HEK293 (cell line): ENCODE measurements around the gene ARHGAP5.
A peak's percentile ranks its signal among the peaks of the same experiment; 100 is the strongest.

Experiments
- CTCF ChIA-PET: fragments of 350-600 bp; formaldehyde crosslinking; extraction: SDS; loops from one replicate; lab custom pipeline; 2021; ENCODE audit warnings: antibody characterized with exemption; lab: Yijun Ruan, JAX
- POLR2A ChIA-PET: fragments of 300-600 bp; formaldehyde crosslinking; extraction: SDS; loops from one replicate; lab custom pipeline; 2020; ENCODE audit warnings: antibody characterized with exemption, inconsistent platforms; lab: Yijun Ruan, JAX
- H3K27ac ChIP-seq: fragments of 200-500 bp; sonication (Bioruptor generic); 2 replicates; pipeline ENCODE4 v1.5.1; 2014; ENCODE audit warnings: low read depth, low read length, control low read depth, inconsistent platforms; ENCODE audit errors: extremely low read depth
- H3K36me3 ChIP-seq, 2 experiments: fragments of 200-500 bp in 1 of 2; sonication (Bioruptor generic) in 1 of 2; 1 replicate in 1 of 2; 2 replicates in 1 of 2; pipeline ENCODE4 v1.5.1; 2014 to 2017; ENCODE audit warnings: inconsistent platforms in 2 of 2, low read length in 2 of 2; ENCODE audit not compliant: control insufficient read depth in 2 of 2, insufficient read depth in 1 of 2
- H3K4me1 ChIP-seq: fragments of 200-500 bp; sonication (Bioruptor generic); 2 replicates; pipeline ENCODE4 v1.5.1; 2014; ENCODE audit warnings: mild to moderate bottlenecking, low read length, inconsistent platforms; ENCODE audit not compliant: control insufficient read depth, insufficient read depth
- H3K4me3 ChIP-seq: 2 replicates; pipeline ENCODE4 v1.5.1; 2011; ENCODE audit warnings: low read depth, mild to moderate bottlenecking, control low read depth, low read length, moderate library complexity
- H3K9me3 ChIP-seq: fragments of 200-500 bp; sonication (Bioruptor generic); 2 replicates; pipeline ENCODE4 v1.5.1; 2014; ENCODE audit warnings: low read depth, low read length, inconsistent platforms; ENCODE audit not compliant: control insufficient read depth, insufficient read depth
- FEZF1 ChIP-seq: fragments of 450-650 bp; formaldehyde crosslinking; IDR thresholded peaks from 2 replicates; pipeline ENCODE4 v1.5.1; 2016; ENCODE audit warnings: missing biosample characterization, missing genetic modification characterization
- KLF10 ChIP-seq: fragments of 450-650 bp; IDR thresholded peaks from 2 replicates; pipeline ENCODE4 v1.5.1; 2018; ENCODE audit warnings: missing biosample characterization, mild to moderate bottlenecking, missing genetic modification characterization
- KLF7 ChIP-seq: fragments of 450-650 bp; formaldehyde crosslinking; IDR thresholded peaks from 2 replicates; pipeline ENCODE4 v1.5.1; 2016; ENCODE audit warnings: missing biosample characterization, missing genetic modification characterization, borderline replicate concordance
- MYNN ChIP-seq: fragments of 450-650 bp; formaldehyde crosslinking; IDR thresholded peaks from 2 replicates; pipeline ENCODE4 v1.5.1; 2016; ENCODE audit warnings: missing biosample characterization, missing genetic modification characterization, borderline replicate concordance
- OSR2 ChIP-seq: fragments of 450-650 bp; formaldehyde crosslinking; IDR thresholded peaks from 2 replicates; pipeline ENCODE4 v1.5.1; 2016; ENCODE audit warnings: missing biosample characterization, missing genetic modification characterization
- RBAK ChIP-seq: fragments of 450-650 bp; formaldehyde crosslinking; IDR thresholded peaks from 2 replicates; pipeline ENCODE4 v1.5.1; 2016; ENCODE audit warnings: missing biosample characterization, missing genetic modification characterization
- SETDB1 ChIP-seq: IDR thresholded peaks from one replicate; pipeline ENCODE4 v1.6.1; 2017; ENCODE audit warnings: mild to moderate bottlenecking, low read length, moderate library complexity, mixed read lengths; ENCODE audit not compliant: insufficient read length
- TCF7L2 ChIP-seq: IDR thresholded peaks from 2 replicates; pipeline ENCODE4 v1.6.1; 2011; ENCODE audit warnings: low read depth, mild to moderate bottlenecking, inconsistent platforms, low read length, moderate library complexity, borderline replicate concordance
- WT1 ChIP-seq: fragments of 450-650 bp; formaldehyde crosslinking; IDR thresholded peaks from 2 replicates; pipeline ENCODE4 v1.5.1; 2016; ENCODE audit warnings: missing biosample characterization, missing genetic modification characterization
- ZBTB1 ChIP-seq: fragments of 450-650 bp; formaldehyde crosslinking; IDR thresholded peaks from 2 replicates; pipeline ENCODE4 v1.5.1; 2016; ENCODE audit warnings: missing biosample characterization, missing genetic modification characterization
- ZBTB17 ChIP-seq: fragments of 450-650 bp; formaldehyde crosslinking; IDR thresholded peaks from 2 replicates; pipeline ENCODE4 v1.5.1; 2016; ENCODE audit warnings: missing biosample characterization, missing genetic modification characterization
- ZBTB8A ChIP-seq: fragments of 450-650 bp; formaldehyde crosslinking; IDR thresholded peaks from 2 replicates; pipeline ENCODE4 v1.5.1; 2016; ENCODE audit warnings: missing biosample characterization, missing genetic modification characterization
- ZNF157 ChIP-seq: fragments of 450-650 bp; formaldehyde crosslinking; IDR thresholded peaks from 2 replicates; pipeline ENCODE4 v1.5.1; 2016; ENCODE audit warnings: missing biosample characterization, missing genetic modification characterization
- ZNF16 ChIP-seq: fragments of 450-650 bp; formaldehyde crosslinking; IDR thresholded peaks from 2 replicates; pipeline ENCODE4 v1.5.1; 2016; ENCODE audit warnings: low read depth, missing biosample characterization, missing genetic modification characterization
- ZNF175 ChIP-seq: fragments of 450-650 bp; formaldehyde crosslinking; IDR thresholded peaks from 2 replicates; pipeline ENCODE4 v1.5.1; 2016; ENCODE audit warnings: missing biosample characterization, missing genetic modification characterization
- ZNF274 ChIP-seq, 2 experiments: fragments of 200-500 bp in 1 of 2; fragments of 450-650 bp in 1 of 2; sonication (Bioruptor generic) in 1 of 2; formaldehyde crosslinking in 1 of 2; IDR thresholded peaks; 2 replicates each; pipeline versions ENCODE4 v1.5.1 to v1.6.1; 2014 to 2016; ENCODE audit warnings: borderline replicate concordance in 1 of 2, inconsistent platforms in 1 of 2, low read length in 1 of 2, missing biosample characterization in 1 of 2, missing genetic modification characterization in 1 of 2
- ZNF302 ChIP-seq: fragments of 450-650 bp; formaldehyde crosslinking; IDR thresholded peaks from 2 replicates; pipeline ENCODE4 v1.5.1; 2016; ENCODE audit warnings: missing biosample characterization, missing genetic modification characterization, low read depth
- ZNF341 ChIP-seq: fragments of 450-650 bp; formaldehyde crosslinking; IDR thresholded peaks from 2 replicates; pipeline ENCODE4; 2016; ENCODE audit warnings: low read depth, missing biosample characterization, missing genetic modification characterization
- ZNF391 ChIP-seq: fragments of 450-650 bp; formaldehyde crosslinking; IDR thresholded peaks from 2 replicates; pipeline ENCODE4 v1.5.1; 2016; ENCODE audit warnings: low read depth, missing biosample characterization, missing genetic modification characterization, borderline replicate concordance
- ZNF433 ChIP-seq: fragments of 450-650 bp; formaldehyde crosslinking; IDR thresholded peaks from 2 replicates; pipeline ENCODE4 v1.5.1; 2016; ENCODE audit warnings: missing biosample characterization, missing genetic modification characterization, low read depth
- ZNF548 ChIP-seq: fragments of 450-650 bp; formaldehyde crosslinking; IDR thresholded peaks from 2 replicates; pipeline ENCODE4 v1.5.1; 2016; ENCODE audit warnings: missing biosample characterization, missing genetic modification characterization
- ZNF558 ChIP-seq: fragments of 450-650 bp; formaldehyde crosslinking; IDR thresholded peaks from 2 replicates; pipeline ENCODE4 v1.5.1; 2016; ENCODE audit warnings: missing biosample characterization, missing genetic modification characterization
- ZNF600 ChIP-seq: fragments of 450-650 bp; formaldehyde crosslinking; IDR thresholded peaks from 2 replicates; pipeline ENCODE4 v1.5.1; 2016; ENCODE audit warnings: missing biosample characterization, missing genetic modification characterization
- ZNF777 ChIP-seq: fragments of 450-650 bp; formaldehyde crosslinking; IDR thresholded peaks from 2 replicates; pipeline ENCODE4 v1.5.1; 2017; ENCODE audit warnings: missing biosample characterization, missing genetic modification characterization, borderline replicate concordance
- ZNF830 ChIP-seq: fragments of 450-650 bp; IDR thresholded peaks from 2 replicates; pipeline ENCODE4 v1.5.0; 2018; ENCODE audit warnings: missing biosample characterization, missing genetic modification characterization, low read depth, mild to moderate bottlenecking, moderate library complexity
- ZSCAN23 ChIP-seq: fragments of 450-650 bp; formaldehyde crosslinking; IDR thresholded peaks from 2 replicates; pipeline ENCODE4 v1.5.1; 2016; ENCODE audit warnings: missing biosample characterization, missing genetic modification characterization
- TF ChIP-seq, protein P1 (sequence below): fragments of 450-650 bp; formaldehyde crosslinking; IDR thresholded peaks from 2 replicates; pipeline ENCODE4 v1.5.1; 2016; ENCODE audit warnings: missing biosample characterization, missing genetic modification characterization
- TF ChIP-seq, protein P2 (sequence below): fragments of 450-650 bp; formaldehyde crosslinking; IDR thresholded peaks from 2 replicates; pipeline ENCODE4 v1.5.1; 2017; ENCODE audit warnings: missing biosample characterization, missing genetic modification characterization
- TF ChIP-seq, protein P3 (sequence below): fragments of 450-650 bp; formaldehyde crosslinking; IDR thresholded peaks from 2 replicates; pipeline ENCODE4 v1.5.0; 2017; ENCODE audit warnings: missing biosample characterization, missing genetic modification characterization, borderline replicate concordance
- TF ChIP-seq, protein P4 (sequence below): fragments of 450-650 bp; formaldehyde crosslinking; IDR thresholded peaks from 2 replicates; pipeline ENCODE4 v1.5.1; 2016; ENCODE audit warnings: missing biosample characterization, missing genetic modification characterization

The ARHGAP5 gene

GRCh38 chr14:32078023-32078857 is 1.1 kb downstream of the ARHGAP5 start:
- CTCF ChIA-PET, result interaction anchor here (0.7 to 1.0 kb wide), 2 partner anchors 114 to 176 kb away, joined by 3 to 7 read pairs; no protein-coding TSS in a partner anchor
- peaks cover 22% of the 10 kb centered on the region for H3K4me1 ChIP-seq

DNA sequence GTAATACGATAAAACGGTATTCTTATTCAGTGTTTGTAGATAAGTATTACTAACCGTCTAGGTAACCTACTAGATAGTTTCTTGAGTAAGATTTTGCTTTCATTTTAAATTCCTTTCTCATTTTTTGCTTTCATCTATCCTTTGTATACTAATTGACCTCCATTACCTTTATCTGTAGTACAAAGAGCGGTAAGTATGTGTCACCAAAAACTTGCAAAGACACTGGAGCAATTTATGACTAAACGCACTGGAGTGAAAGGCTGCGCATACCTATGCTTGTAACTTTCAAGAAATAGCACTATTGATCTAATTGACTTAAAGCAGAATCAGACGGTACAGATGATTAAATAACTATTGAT is 1.7 kb downstream of the ARHGAP5 start:
- POLR2A ChIA-PET, result interaction anchor here (3.2 kb wide), 1 partner anchor 124 kb away, joined by 36 read pairs; the partner anchor contains the start of genes RNU6-7 and RNU6-8
- CTCF ChIA-PET, result no interaction called here
- Histone ChIP-seq H3K27ac (no peak overlapping the region), H3K4me1 (peaks cover 28% of the 10 kb centered on the region), H3K36me3 (no peaks in the 10 kb centered on the region), H3K4me3 (peak overlapping the region; percentile 88), H3K9me3 (no peaks in the 10 kb centered on the region)
- no peak for TF ChIP-seq KLF10
- no peak for TF ChIP-seq ZBTB17 (tag by site-specific recombination)
- TF ChIP-seq, protein P1, sequence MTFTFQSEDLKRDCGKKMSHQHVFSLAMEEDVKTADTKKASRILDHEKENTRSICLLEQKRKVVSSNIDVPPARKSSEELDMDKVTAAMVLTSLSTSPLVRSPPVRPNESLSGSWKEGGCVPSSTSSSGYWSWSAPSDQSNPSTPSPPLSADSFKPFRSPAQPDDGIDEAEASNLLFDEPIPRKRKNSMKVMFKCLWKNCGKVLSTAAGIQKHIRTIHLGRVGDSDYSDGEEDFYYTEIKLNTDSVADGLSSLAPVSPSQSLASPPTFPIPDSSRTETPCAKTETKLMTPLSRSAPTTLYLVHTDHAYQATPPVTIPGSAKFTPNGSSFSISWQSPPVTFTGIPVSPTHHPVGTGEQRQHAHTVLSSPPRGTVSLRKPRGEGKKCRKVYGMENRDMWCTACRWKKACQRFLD (tag by site-specific recombination), result no peak
- TF ChIP-seq RBAK (tag by site-specific recombination), result no peak
- TF ChIP-seq, protein P2, sequence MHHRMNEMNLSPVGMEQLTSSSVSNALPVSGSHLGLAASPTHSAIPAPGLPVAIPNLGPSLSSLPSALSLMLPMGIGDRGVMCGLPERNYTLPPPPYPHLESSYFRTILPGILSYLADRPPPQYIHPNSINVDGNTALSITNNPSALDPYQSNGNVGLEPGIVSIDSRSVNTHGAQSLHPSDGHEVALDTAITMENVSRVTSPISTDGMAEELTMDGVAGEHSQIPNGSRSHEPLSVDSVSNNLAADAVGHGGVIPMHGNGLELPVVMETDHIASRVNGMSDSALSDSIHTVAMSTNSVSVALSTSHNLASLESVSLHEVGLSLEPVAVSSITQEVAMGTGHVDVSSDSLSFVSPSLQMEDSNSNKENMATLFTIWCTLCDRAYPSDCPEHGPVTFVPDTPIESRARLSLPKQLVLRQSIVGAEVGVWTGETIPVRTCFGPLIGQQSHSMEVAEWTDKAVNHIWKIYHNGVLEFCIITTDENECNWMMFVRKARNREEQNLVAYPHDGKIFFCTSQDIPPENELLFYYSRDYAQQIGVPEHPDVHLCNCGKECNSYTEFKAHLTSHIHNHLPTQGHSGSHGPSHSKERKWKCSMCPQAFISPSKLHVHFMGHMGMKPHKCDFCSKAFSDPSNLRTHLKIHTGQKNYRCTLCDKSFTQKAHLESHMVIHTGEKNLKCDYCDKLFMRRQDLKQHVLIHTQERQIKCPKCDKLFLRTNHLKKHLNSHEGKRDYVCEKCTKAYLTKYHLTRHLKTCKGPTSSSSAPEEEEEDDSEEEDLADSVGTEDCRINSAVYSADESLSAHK (tag by site-specific recombination), result no peak
- TF ChIP-seq, protein P3, sequence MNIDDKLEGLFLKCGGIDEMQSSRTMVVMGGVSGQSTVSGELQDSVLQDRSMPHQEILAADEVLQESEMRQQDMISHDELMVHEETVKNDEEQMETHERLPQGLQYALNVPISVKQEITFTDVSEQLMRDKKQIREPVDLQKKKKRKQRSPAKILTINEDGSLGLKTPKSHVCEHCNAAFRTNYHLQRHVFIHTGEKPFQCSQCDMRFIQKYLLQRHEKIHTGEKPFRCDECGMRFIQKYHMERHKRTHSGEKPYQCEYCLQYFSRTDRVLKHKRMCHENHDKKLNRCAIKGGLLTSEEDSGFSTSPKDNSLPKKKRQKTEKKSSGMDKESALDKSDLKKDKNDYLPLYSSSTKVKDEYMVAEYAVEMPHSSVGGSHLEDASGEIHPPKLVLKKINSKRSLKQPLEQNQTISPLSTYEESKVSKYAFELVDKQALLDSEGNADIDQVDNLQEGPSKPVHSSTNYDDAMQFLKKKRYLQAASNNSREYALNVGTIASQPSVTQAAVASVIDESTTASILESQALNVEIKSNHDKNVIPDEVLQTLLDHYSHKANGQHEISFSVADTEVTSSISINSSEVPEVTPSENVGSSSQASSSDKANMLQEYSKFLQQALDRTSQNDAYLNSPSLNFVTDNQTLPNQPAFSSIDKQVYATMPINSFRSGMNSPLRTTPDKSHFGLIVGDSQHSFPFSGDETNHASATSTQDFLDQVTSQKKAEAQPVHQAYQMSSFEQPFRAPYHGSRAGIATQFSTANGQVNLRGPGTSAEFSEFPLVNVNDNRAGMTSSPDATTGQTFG (tag by site-specific recombination), result no peak
- no peak for TF ChIP-seq ZNF175 (tag by site-specific recombination)
- 0 out of 2 replicates have a peak, but pooled peaks have one; percentile 21 for TF ChIP-seq FEZF1 (tag by site-specific recombination)
- no peak for TF ChIP-seq ZNF548 (tag by site-specific recombination)
- no peak for TF ChIP-seq MYNN (tag by site-specific recombination)
- no peak for TF ChIP-seq ZBTB8A (tag by site-specific recombination)
- no peak for TF ChIP-seq KLF7 (tag by site-specific recombination)
- no peak for TF ChIP-seq ZNF830 (tag by site-specific recombination)

More at GRCh38 chr14:32078023-32078857, 1.1 kb downstream of the ARHGAP5 start:
- POLR2A ChIA-PET, result interaction anchor here (3.2 kb wide), 1 partner anchor 124 kb away, joined by 36 read pairs; the partner anchor contains the start of genes RNU6-7 and RNU6-8
- no peaks in the 10 kb centered on the region for H3K9me3 ChIP-seq
- peak overlapping the region; percentile 99 for H3K27ac ChIP-seq
- TF ChIP-seq ZNF274 (IDR thresholded peaks at IDR 0.05; ENCODE audit: low read length) (no peak), ZNF274 (tag by site-specific recombination; IDR thresholded peaks at IDR 0.05; ENCODE audit: borderline replicate concordance) (no peak), ZNF16 (tag by site-specific recombination) (no peak), ZNF600 (peak; percentile 43; the same call in 1 of the 2 replicates), ZNF558 (tag by site-specific recombination) (no peak), ZNF302 (tag by site-specific recombination) (no peak), ZBTB1 (tag by site-specific recombination) (no peak), ZBTB17 (tag by site-specific recombination) (0 out of 2 replicates have a peak, but pooled peaks have one; percentile 5), ZSCAN23 (tag by site-specific recombination) (no peak), SETDB1 (no peak), ZNF157 (tag by site-specific recombination) (no peak), ZNF777 (tag by site-specific recombination) (no peak), ZNF341 (peak; percentile 26; the same call in 1 of the 2 replicates), OSR2 (no peak), TCF7L2 (no peak), ZNF433 (tag by site-specific recombination) (no peak), ZNF391 (tag by site-specific recombination) (no peak), WT1 (tag by site-specific recombination) (no peak)
- TF ChIP-seq, protein P4, sequence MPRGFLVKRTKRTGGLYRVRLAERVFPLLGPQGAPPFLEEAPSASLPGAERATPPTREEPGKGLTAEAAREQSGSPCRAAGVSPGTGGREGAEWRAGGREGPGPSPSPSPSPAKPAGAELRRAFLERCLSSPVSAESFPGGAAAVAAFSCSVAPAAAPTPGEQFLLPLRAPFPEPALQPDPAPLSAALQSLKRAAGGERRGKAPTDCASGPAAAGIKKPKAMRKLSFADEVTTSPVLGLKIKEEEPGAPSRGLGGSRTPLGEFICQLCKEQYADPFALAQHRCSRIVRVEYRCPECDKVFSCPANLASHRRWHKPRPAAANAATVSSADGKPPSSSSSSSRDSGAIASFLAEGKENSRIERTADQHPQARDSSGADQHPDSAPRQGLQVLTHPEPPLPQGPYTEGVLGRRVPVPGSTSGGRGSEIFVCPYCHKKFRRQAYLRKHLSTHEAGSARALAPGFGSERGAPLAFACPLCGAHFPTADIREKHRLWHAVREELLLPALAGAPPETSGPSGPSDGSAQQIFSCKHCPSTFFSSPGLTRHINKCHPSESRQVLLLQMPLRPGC (tag by site-specific recombination), result no peak
- TF ChIP-seq, protein P3 (tag by site-specific recombination), result no peak
- H3K36me3 ChIP-seq, result no peaks in the 10 kb centered on the region
- H3K4me3 ChIP-seq, result peak overlapping the region; percentile 88
